ENCODE measurements around the gene MRPL52.
A peak's percentile ranks its signal among the peaks of the same experiment; 100 is the strongest.

The MRPL52 gene

DNA sequence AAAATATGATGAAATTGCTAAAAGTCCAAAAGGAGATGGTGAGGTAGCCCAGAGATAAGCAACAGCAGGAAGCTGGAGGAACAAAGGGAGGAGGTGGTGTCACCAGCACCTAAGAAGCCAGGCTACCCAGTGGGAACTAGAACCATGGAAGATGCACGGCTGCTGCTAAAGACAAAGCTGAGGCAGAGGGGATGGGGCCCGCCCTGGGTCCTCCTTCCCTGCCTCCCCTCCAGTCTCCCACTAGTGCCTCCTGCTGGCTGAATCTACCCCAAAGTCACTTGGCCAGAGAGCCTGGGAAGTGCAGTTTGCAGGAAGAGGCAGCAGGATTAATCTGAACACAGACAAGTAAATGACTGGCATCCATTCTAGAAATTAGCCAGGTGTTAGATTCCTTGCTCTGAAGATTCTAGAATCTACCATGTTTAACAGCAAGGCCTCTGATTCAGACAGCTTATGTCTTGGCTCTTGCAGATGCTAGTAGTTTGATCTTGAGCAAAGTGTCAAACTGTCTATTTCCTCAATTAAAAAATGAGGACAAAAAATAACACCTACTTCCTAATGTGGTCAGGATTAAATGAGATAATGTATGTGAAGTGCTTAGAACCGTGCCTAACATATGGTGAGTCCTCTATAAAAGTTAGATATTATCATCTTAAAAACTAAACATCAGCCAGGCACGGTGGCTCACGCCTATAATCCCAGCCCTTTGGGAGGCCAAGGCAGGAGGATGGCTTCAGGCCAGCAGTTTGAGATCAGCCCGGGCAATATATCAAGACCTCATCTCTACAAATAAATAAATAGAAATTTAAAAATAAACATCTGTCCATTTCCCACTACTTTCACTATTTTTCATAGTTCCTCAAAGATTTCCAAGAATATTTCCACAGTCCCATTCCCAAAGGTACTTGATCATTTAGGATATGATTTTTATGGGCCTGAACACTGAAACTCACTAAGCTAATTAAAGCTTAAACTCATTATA lies 36.0 kb downstream of the MRPL52 start:
- Histone ChIP-seq H3K9me2 (replicated peaks; ENCODE audit: insufficient read depth, low read length) (no peaks in the 10 kb centered on the region), H3K4me3 (ENCODE audit: insufficient read depth, low read length, poor library complexity, severe bottlenecking) (no peak overlapping the region), H3K9me3 (ENCODE audit: insufficient read depth, low read length) (no peaks in the 10 kb centered on the region), H3K27me3 (ENCODE audit: low read length) (no peaks in the 10 kb centered on the region), H3K79me2 (ENCODE audit: insufficient read depth, low read length) (no peaks in the 10 kb centered on the region), H3K4me2 (ENCODE audit: low read depth, low read length, poor library complexity, severe bottlenecking) (no peak overlapping the region), H4K20me1 (ENCODE audit: low read depth, low read length) (no peaks in the 10 kb centered on the region), H2AFZ (ENCODE audit: low read depth, low read length, severe bottlenecking) (no peak overlapping the region), H3K27ac (ENCODE audit: low read depth, low read length) (no peak overlapping the region), H3K36me3 (ENCODE audit: low read length) (no peaks in the 10 kb centered on the region), H3K9ac (ENCODE audit: low read length) (no peak overlapping the region), H3F3A (ENCODE audit: insufficient read depth) (peaks cover 4% of the 10 kb centered on the region)
- no peak for TF ChIP-seq EZH2phosphoT487 (conservative IDR thresholded peaks at IDR 0.05; ENCODE audit: low read length)
- TF ChIP-seq, protein P1, sequence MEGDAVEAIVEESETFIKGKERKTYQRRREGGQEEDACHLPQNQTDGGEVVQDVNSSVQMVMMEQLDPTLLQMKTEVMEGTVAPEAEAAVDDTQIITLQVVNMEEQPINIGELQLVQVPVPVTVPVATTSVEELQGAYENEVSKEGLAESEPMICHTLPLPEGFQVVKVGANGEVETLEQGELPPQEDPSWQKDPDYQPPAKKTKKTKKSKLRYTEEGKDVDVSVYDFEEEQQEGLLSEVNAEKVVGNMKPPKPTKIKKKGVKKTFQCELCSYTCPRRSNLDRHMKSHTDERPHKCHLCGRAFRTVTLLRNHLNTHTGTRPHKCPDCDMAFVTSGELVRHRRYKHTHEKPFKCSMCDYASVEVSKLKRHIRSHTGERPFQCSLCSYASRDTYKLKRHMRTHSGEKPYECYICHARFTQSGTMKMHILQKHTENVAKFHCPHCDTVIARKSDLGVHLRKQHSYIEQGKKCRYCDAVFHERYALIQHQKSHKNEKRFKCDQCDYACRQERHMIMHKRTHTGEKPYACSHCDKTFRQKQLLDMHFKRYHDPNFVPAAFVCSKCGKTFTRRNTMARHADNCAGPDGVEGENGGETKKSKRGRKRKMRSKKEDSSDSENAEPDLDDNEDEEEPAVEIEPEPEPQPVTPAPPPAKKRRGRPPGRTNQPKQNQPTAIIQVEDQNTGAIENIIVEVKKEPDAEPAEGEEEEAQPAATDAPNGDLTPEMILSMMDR (IDR thresholded peaks at IDR 0.05; ENCODE audit: insufficient read depth, low read length, poor library complexity, severe bottlenecking) = peak; percentile 19

GRCh38 chr14:22866874-22867273 lies 37.2 kb downstream of the MRPL52 start:
- no peaks in the 10 kb centered on the region for H3K9me3 ChIP-seq (ENCODE audit: insufficient read depth, low read length)
- H3K27ac ChIP-seq (ENCODE audit: low read depth, low read length) = no peak overlapping the region
- no peaks in the 10 kb centered on the region for H3K27me3 ChIP-seq (ENCODE audit: low read length)
- peaks cover 12% of the 10 kb centered on the region for H3F3A ChIP-seq (ENCODE audit: insufficient read depth)
- TF ChIP-seq EZH2phosphoT487 (conservative IDR thresholded peaks at IDR 0.05; ENCODE audit: low read length) = no peak
- TF ChIP-seq, protein P1 (IDR thresholded peaks at IDR 0.05; ENCODE audit: insufficient read depth, low read length, poor library complexity, severe bottlenecking) = no peak
- no peak overlapping the region for H3K4me3 ChIP-seq (ENCODE audit: insufficient read depth, low read length, poor library complexity, severe bottlenecking)
- no peaks in the 10 kb centered on the region for H4K20me1 ChIP-seq (ENCODE audit: low read depth, low read length)
- no peaks in the 10 kb centered on the region for H3K36me3 ChIP-seq (ENCODE audit: low read length)
- H2AFZ ChIP-seq (ENCODE audit: low read depth, low read length, severe bottlenecking) = no peak overlapping the region
- H3K9me2 ChIP-seq (replicated peaks; ENCODE audit: insufficient read depth, low read length) = no peaks in the 10 kb centered on the region
- H3K4me2 ChIP-seq (ENCODE audit: low read depth, low read length, poor library complexity, severe bottlenecking) = no peak overlapping the region
- no peak overlapping the region for H3K9ac ChIP-seq (ENCODE audit: low read length)
- H3K79me2 ChIP-seq (ENCODE audit: insufficient read depth, low read length) = no peaks in the 10 kb centered on the region

- H3K9ac ChIP-seq (ENCODE audit: low read length) = peak overlapping the region; percentile 76
- H3K79me2 ChIP-seq (ENCODE audit: insufficient read depth, low read length) = peaks cover 7% of the 10 kb centered on the region; the same call in 1 of the 2 replicates
- TF ChIP-seq EZH2phosphoT487 (conservative IDR thresholded peaks at IDR 0.05; ENCODE audit: low read length) = no peak
- TF ChIP-seq, protein P1 (IDR thresholded peaks at IDR 0.05; ENCODE audit: insufficient read depth, low read length, poor library complexity, severe bottlenecking) = no peak
- no peaks in the 10 kb centered on the region for H3K36me3 ChIP-seq (ENCODE audit: low read length)
- H3K4me3 ChIP-seq (ENCODE audit: insufficient read depth, low read length, poor library complexity, severe bottlenecking) = peak overlapping the region; percentile 76
- peaks cover 12% of the 10 kb centered on the region for H3F3A ChIP-seq (ENCODE audit: insufficient read depth)
- no peaks in the 10 kb centered on the region for H3K27me3 ChIP-seq (ENCODE audit: low read length)
- no peaks in the 10 kb centered on the region for H3K9me3 ChIP-seq (ENCODE audit: insufficient read depth, low read length)
- H4K20me1 ChIP-seq (ENCODE audit: low read depth, low read length) = no peaks in the 10 kb centered on the region
- H3K9me2 ChIP-seq (replicated peaks; ENCODE audit: insufficient read depth, low read length) = no peaks in the 10 kb centered on the region
- H3K4me2 ChIP-seq (ENCODE audit: low read depth, low read length, poor library complexity, severe bottlenecking) = peak overlapping the region; percentile 75
- H3K27ac ChIP-seq (ENCODE audit: low read depth, low read length) = peak overlapping the region; percentile 88
- peak overlapping the region; percentile 43 for H2AFZ ChIP-seq (ENCODE audit: low read depth, low read length, severe bottlenecking)
These were observed 41.1 kb downstream of the MRPL52 start for GRCh38 chr14:22870811-22871223.

Data from SU-DHL-6 (cell line).